GM12892 (cell line): ENCODE data around the gene H2BK1.
A peak's percentile ranks its signal among the peaks of the same experiment; 100 is the strongest.

ENCODE experiments used
- DNase-seq: peaks from one replicate; pipeline ENCODE4 v3.0.0; 2011; ENCODE audit not compliant: insufficient read length
- FAIRE-seq: peaks from 2 replicates; lab custom pipeline; 2011; peaks lifted over from hg19 to GRCh38; lab: Jason Lieb, UNC
- POLR2A ChIP-seq: IDR thresholded peaks from 2 replicates; pipeline ENCODE4 v1.6.1; 2011; ENCODE audit warnings: low read depth, low read length, control low read depth
- POLR2AphosphoS5 ChIP-seq: IDR thresholded peaks from 2 replicates; pipeline ENCODE4 v1.6.1; 2011; ENCODE audit warnings: low read depth, low read length, control low read depth
- TAF1 ChIP-seq: IDR thresholded peaks from 2 replicates; pipeline ENCODE4 v1.6.1; 2011; ENCODE audit warnings: low read depth, mild to moderate bottlenecking, control low read depth, low read length, borderline replicate concordance

H2BK1 gene

DNA sequence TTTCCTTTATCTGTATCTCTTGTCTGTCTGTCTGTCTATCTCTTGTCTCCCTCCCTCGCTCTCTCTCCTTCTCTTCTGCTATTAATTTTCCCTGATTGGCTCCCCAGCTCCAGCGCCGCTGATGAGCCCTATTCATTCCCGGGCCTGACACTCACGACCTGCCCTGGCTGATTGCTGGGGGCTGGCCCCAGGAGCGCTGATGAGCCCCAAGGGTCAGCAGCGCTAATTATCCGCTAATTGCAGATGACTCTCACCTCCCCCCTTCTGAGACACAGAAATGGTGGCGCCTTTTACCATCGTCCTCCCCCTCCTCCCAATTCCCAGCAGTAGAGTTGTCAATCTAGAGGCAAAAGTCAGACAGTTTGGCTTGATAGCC lies 41.5 kb downstream of the H2BK1 start:
- DNase-seq (no peak), FAIRE-seq (no peak)
- TF ChIP-seq POLR2AphosphoS5 (no peak), TAF1 (no peak), POLR2A (no peak)

GRCh38 chr7:151168003-151168786 lies 42.1 kb downstream of the H2BK1 start:
- FAIRE-seq (peak; percentile 14), DNase-seq (peak; percentile 67)
- TF ChIP-seq POLR2AphosphoS5 (no peak), POLR2A (no peak), TAF1 (no peak)

DNA sequence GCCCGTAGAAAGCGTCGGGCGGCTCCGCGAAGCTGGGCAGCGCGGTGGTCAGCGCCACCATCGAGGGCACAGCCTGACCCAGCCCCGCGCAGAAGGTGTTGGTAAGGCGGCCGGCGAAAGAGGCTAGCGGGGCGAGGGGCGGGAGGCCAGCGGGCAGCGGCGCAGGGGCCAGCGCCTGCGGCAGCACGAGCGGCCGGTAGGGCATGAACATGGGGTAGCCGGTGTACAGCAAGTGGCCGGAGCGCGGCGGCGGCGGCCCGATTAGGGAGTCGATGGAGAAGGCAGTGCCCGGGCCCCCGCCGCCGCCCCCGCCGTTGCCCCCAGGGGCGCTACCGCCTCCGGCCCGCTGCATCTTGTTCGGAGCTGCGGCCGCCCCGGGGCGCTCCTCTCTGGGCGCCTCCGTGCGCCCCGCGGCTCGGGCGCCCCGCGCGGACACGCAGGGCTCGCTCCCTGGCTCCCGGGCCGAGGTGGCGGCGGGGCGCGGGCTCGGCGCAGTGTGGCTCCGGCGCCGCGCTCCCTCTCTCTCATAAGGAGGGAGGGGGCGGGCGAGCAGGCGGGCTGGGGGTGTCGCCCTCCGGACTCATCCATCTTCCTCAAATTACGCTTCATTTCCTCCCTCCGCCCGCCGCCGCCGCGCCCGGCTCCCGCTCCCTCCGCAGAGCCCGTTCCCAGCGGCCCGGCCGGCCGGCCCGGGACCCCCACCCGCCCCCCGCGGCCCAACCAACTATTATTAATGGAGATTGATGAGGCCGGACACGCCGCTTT lies 42.9 kb downstream of the H2BK1 start, which contains the start of gene GBX1:
Gene GBX1 (minus strand): TSS at position 498 of the 765 bp plus-strand sequence. CDS start 146 bp downstream, at position 352.
- FAIRE-seq, result no peak

GRCh38 chr7:151166629-151167196 lies 43.6 kb downstream of the H2BK1 start:
- no peak for TF ChIP-seq POLR2A
- no peak for TF ChIP-seq TAF1
- no peak for TF ChIP-seq POLR2AphosphoS5
- no peak for DNase-seq
- no peak for FAIRE-seq

More for the DNA sequence above, 42.9 kb downstream of the H2BK1 start, which contains the start of gene GBX1:
- TF ChIP-seq POLR2A, result no peak
- no peak for TF ChIP-seq TAF1
- TF ChIP-seq POLR2AphosphoS5, result no peak
- no peak for DNase-seq

GRCh38 chr7:151161757-151162156 lies 48.5 kb downstream of the H2BK1 start:
- DNase-seq (no peak), FAIRE-seq (no peak)
- TF ChIP-seq POLR2AphosphoS5 (no peak), POLR2A (no peak), TAF1 (no peak)
